OCI-LY7 (cell line): Measurements from ENCODE around the gene PLA2G2F.

Experiments
- EZH2phosphoT487 ChIP-seq: fragments of 200-600 bp; sonication (generic); IDR thresholded peaks from 2 replicates; pipeline ENCODE4 v1.6.1; 2018; ENCODE audit warnings: low read depth, borderline replicate concordance, mild to moderate bottlenecking, mixed run types, antibody characterized with exemption, low read length, moderate library complexity, mixed read lengths
- TF ChIP-seq, protein P1 (sequence below): fragments of 200-600 bp; sonication (generic); conservative IDR thresholded peaks from 2 replicates; pipeline ENCODE4 v1.5.1; 2014; ENCODE audit warnings: mild to moderate bottlenecking, antibody characterized with exemption, low read length, moderate library complexity, mixed read lengths

DNA sequence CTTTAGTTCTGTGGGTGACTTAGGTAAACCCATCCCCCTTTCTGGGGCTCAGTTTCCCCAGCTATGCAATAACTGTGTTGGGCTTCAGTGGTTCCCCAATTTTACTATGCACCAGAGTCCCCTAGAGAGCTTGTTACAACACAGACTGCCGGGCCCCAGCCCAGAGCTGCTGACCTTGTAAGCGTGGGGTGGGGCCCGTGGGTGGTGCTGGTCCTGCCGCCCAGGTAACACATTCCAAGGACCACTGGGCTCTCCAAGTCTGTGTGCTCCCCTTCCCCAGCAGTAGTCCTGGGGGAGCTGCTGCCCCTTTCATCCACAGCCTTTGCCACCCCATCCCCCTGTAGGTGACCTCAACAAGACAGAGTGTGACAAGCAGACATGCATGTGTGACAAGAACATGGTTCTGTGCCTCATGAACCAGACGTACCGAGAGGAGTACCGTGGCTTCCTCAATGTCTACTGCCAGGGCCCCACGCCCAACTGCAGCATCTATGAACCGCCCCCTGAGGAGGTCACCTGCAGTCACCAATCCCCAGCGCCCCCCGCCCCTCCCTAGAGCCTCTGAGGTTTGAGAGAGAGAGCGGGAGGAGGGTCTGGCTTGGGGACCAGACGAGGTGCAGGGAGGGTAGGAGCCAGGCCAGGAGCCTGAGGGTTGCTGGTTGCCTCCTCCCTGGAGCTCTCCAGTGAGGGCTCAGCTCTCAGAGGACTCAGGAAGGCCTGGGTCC, 8.9 kb downstream of the PLA2G2F start:
- TF ChIP-seq, protein P1, sequence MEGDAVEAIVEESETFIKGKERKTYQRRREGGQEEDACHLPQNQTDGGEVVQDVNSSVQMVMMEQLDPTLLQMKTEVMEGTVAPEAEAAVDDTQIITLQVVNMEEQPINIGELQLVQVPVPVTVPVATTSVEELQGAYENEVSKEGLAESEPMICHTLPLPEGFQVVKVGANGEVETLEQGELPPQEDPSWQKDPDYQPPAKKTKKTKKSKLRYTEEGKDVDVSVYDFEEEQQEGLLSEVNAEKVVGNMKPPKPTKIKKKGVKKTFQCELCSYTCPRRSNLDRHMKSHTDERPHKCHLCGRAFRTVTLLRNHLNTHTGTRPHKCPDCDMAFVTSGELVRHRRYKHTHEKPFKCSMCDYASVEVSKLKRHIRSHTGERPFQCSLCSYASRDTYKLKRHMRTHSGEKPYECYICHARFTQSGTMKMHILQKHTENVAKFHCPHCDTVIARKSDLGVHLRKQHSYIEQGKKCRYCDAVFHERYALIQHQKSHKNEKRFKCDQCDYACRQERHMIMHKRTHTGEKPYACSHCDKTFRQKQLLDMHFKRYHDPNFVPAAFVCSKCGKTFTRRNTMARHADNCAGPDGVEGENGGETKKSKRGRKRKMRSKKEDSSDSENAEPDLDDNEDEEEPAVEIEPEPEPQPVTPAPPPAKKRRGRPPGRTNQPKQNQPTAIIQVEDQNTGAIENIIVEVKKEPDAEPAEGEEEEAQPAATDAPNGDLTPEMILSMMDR: no peak
- no peak for TF ChIP-seq EZH2phosphoT487
